ENCODE data around the gene CHD9.

CHD9 gene

GRCh38 chr16:53065461-53066061, 10.8 kb downstream of the CHD9 start:
- H3K14ac ChIP-seq (ENCODE audit: low read length): no peak overlapping the region
- H2AFZ ChIP-seq (ENCODE audit: insufficient read depth, low read length, poor library complexity): no peak overlapping the region
- no peaks in the 10 kb centered on the region for H3K9me3 ChIP-seq (ENCODE audit: insufficient read depth, low read depth, low read length)
- H4K91ac ChIP-seq (ENCODE audit: low read depth, low read length): no peak overlapping the region
- no peak overlapping the region for H2BK120ac ChIP-seq (ENCODE audit: insufficient read depth, low read length, poor library complexity)
- no peaks in the 10 kb centered on the region for H3K79me1 ChIP-seq (ENCODE audit: low read length)
- H3K79me2 ChIP-seq (ENCODE audit: control insufficient read depth, insufficient read depth, low read length, poor library complexity): peaks cover 1% of the 10 kb centered on the region
- H3K4me1 ChIP-seq (ENCODE audit: control insufficient read depth in 1 of 2, insufficient read depth in 2 of 2, low read length in 2 of 2): peaks cover 3% of the 10 kb centered on the region in 2 experiments
- H3K36me3 ChIP-seq (ENCODE audit: control insufficient read depth in 1 of 2, insufficient read depth in 2 of 2, low read length in 2 of 2): peaks cover 0 to 5% of the 10 kb centered on the region in 2 experiments
- H4K8ac ChIP-seq (ENCODE audit: low read depth, low read length): no peak overlapping the region
- H3K4me2 ChIP-seq (ENCODE audit: low read length): no peak overlapping the region
- H3K27me3 ChIP-seq (ENCODE audit: insufficient read depth, low read length): no peaks in the 10 kb centered on the region
- H2BK12ac ChIP-seq (ENCODE audit: low read length): no peak overlapping the region
- no peak overlapping the region for H3K4ac ChIP-seq (ENCODE audit: low read depth, low read length)
- H3K27ac ChIP-seq (ENCODE audit: low read depth, low read length): no peak overlapping the region
- no peak for DNase-seq
- no peak overlapping the region for H3K23ac ChIP-seq (ENCODE audit: low read length)
- H3K18ac ChIP-seq (ENCODE audit: low read length): no peak overlapping the region
- WGBS (ENCODE audit: extremely low coverage, insufficient coverage, insufficient read length): no CpG with 5 or more reads among the region's 6 CpGs
- H2BK5ac ChIP-seq (ENCODE audit: low read depth, low read length, poor library complexity): no peak overlapping the region
- H3K4me3 ChIP-seq (ENCODE audit: low read depth, low read length): no peak overlapping the region
- H3K9ac ChIP-seq (ENCODE audit: low read length): no peak overlapping the region
- no peak overlapping the region for H4K12ac ChIP-seq (ENCODE audit: low read depth, low read length)
- no peak overlapping the region for H2AK5ac ChIP-seq (ENCODE audit: low read length)

GRCh38 chr16:53067675-53068074, 12.9 kb downstream of the CHD9 start:
- no peak overlapping the region for H3K14ac ChIP-seq (ENCODE audit: low read length)

GRCh38 chr16:53068423-53068833, 13.6 kb downstream of the CHD9 start:
- no peak overlapping the region for H2AFZ ChIP-seq (ENCODE audit: insufficient read depth, low read length, poor library complexity)
- no peaks in the 10 kb centered on the region for H3K79me1 ChIP-seq (ENCODE audit: low read length)
- no peak overlapping the region for H2AK5ac ChIP-seq (ENCODE audit: low read length)
- H3K4ac ChIP-seq (ENCODE audit: low read depth, low read length): no peak overlapping the region
- peaks cover 4 to 6% of the 10 kb centered on the region in 2 experiments for H3K4me1 ChIP-seq (ENCODE audit: control insufficient read depth in 1 of 2, insufficient read depth in 2 of 2, low read length in 2 of 2)
- H4K12ac ChIP-seq (ENCODE audit: low read depth, low read length): no peak overlapping the region
- peaks cover 1% of the 10 kb centered on the region for H3K79me2 ChIP-seq (ENCODE audit: control insufficient read depth, insufficient read depth, low read length, poor library complexity)
- H3K36me3 ChIP-seq (ENCODE audit: control insufficient read depth in 1 of 2, insufficient read depth in 2 of 2, low read length in 2 of 2): peaks cover 0 to 5% of the 10 kb centered on the region in 2 experiments
- no peak overlapping the region for H3K27ac ChIP-seq (ENCODE audit: low read depth, low read length)
- DNase-seq: no peak
- H3K9ac ChIP-seq (ENCODE audit: low read length): no peak overlapping the region
- no peaks in the 10 kb centered on the region for H3K27me3 ChIP-seq (ENCODE audit: insufficient read depth, low read length)
- no peak overlapping the region for H4K8ac ChIP-seq (ENCODE audit: low read depth, low read length)
- no peak overlapping the region for H2BK5ac ChIP-seq (ENCODE audit: low read depth, low read length, poor library complexity)
- H3K4me3 ChIP-seq (ENCODE audit: low read depth, low read length): no peak overlapping the region
- no peak overlapping the region for H2BK12ac ChIP-seq (ENCODE audit: low read length)
- no peak overlapping the region for H3K4me2 ChIP-seq (ENCODE audit: low read length)
- H3K9me3 ChIP-seq (ENCODE audit: insufficient read depth, low read depth, low read length): no peaks in the 10 kb centered on the region
- no peak overlapping the region for H3K14ac ChIP-seq (ENCODE audit: low read length)
- no CpG with 5 or more reads among the region's 4 CpGs for WGBS (ENCODE audit: extremely low coverage, insufficient coverage, insufficient read length)
- no peak overlapping the region for H3K23ac ChIP-seq (ENCODE audit: low read length)
- no peak overlapping the region for H3K18ac ChIP-seq (ENCODE audit: low read length)
- H2BK120ac ChIP-seq (ENCODE audit: insufficient read depth, low read length, poor library complexity): no peak overlapping the region
- no peak overlapping the region for H4K91ac ChIP-seq (ENCODE audit: low read depth, low read length)

More at GRCh38 chr16:53067675-53068074, 12.9 kb downstream of the CHD9 start:
- Histone ChIP-seq H3K9me3 (ENCODE audit: insufficient read depth, low read depth, low read length) (no peaks in the 10 kb centered on the region), H4K12ac (ENCODE audit: low read depth, low read length) (no peak overlapping the region), H3K79me2 (ENCODE audit: control insufficient read depth, insufficient read depth, low read length, poor library complexity) (peaks cover 1% of the 10 kb centered on the region), H3K23ac (ENCODE audit: low read length) (no peak overlapping the region), H3K4me1 (ENCODE audit: control insufficient read depth in 1 of 2, insufficient read depth in 2 of 2, low read length in 2 of 2) (peaks cover 4 to 6% of the 10 kb centered on the region in 2 experiments), H2BK5ac (ENCODE audit: low read depth, low read length, poor library complexity) (no peak overlapping the region), H2AK5ac (ENCODE audit: low read length) (no peak overlapping the region), H2AFZ (ENCODE audit: insufficient read depth, low read length, poor library complexity) (no peak overlapping the region), H3K4me3 (ENCODE audit: low read depth, low read length) (no peak overlapping the region), H3K9ac (ENCODE audit: low read length) (no peak overlapping the region), H3K4ac (ENCODE audit: low read depth, low read length) (no peak overlapping the region), H3K18ac (ENCODE audit: low read length) (no peak overlapping the region), H4K8ac (ENCODE audit: low read depth, low read length) (no peak overlapping the region), H3K27me3 (ENCODE audit: insufficient read depth, low read length) (no peaks in the 10 kb centered on the region), H3K36me3 (ENCODE audit: control insufficient read depth in 1 of 2, insufficient read depth in 2 of 2, low read length in 2 of 2) (peaks cover 0 to 5% of the 10 kb centered on the region in 2 experiments), H2BK12ac (ENCODE audit: low read length) (no peak overlapping the region), H3K79me1 (ENCODE audit: low read length) (no peaks in the 10 kb centered on the region), H3K27ac (ENCODE audit: low read depth, low read length) (no peak overlapping the region), H4K91ac (ENCODE audit: low read depth, low read length) (no peak overlapping the region), H2BK120ac (ENCODE audit: insufficient read depth, low read length, poor library complexity) (no peak overlapping the region), H3K4me2 (ENCODE audit: low read length) (no peak overlapping the region)
- WGBS (ENCODE audit: extremely low coverage, insufficient coverage, insufficient read length): no CpG with 5 or more reads among the region's 2 CpGs
- DNase-seq: no peak

GRCh38 chr16:53069772-53070171, 15.0 kb downstream of the CHD9 start:
- H2AK5ac ChIP-seq (ENCODE audit: low read length): no peak overlapping the region
- H3K23ac ChIP-seq (ENCODE audit: low read length): no peak overlapping the region
- no peak overlapping the region for H2BK120ac ChIP-seq (ENCODE audit: insufficient read depth, low read length, poor library complexity)
- H3K4me2 ChIP-seq (ENCODE audit: low read length): no peak overlapping the region
- no peaks in the 10 kb centered on the region for H3K79me1 ChIP-seq (ENCODE audit: low read length)
- no peak overlapping the region for H4K8ac ChIP-seq (ENCODE audit: low read depth, low read length)
- no peaks in the 10 kb centered on the region for H3K27me3 ChIP-seq (ENCODE audit: insufficient read depth, low read length)
- H2BK12ac ChIP-seq (ENCODE audit: low read length): no peak overlapping the region
- H4K91ac ChIP-seq (ENCODE audit: low read depth, low read length): no peak overlapping the region
- H3K79me2 ChIP-seq (ENCODE audit: control insufficient read depth, insufficient read depth, low read length, poor library complexity): peaks cover 1% of the 10 kb centered on the region
- H3K4me3 ChIP-seq (ENCODE audit: low read depth, low read length): no peak overlapping the region
- peaks cover 3% of the 10 kb centered on the region for H3K9me3 ChIP-seq (ENCODE audit: insufficient read depth, low read depth, low read length)
- no peak overlapping the region for H3K27ac ChIP-seq (ENCODE audit: low read depth, low read length)
- H3K4ac ChIP-seq (ENCODE audit: low read depth, low read length): no peak overlapping the region
- no peak overlapping the region for H2AFZ ChIP-seq (ENCODE audit: insufficient read depth, low read length, poor library complexity)
- no CpG with 5 or more reads among the region's 2 CpGs for WGBS (ENCODE audit: extremely low coverage, insufficient coverage, insufficient read length)
- H3K18ac ChIP-seq (ENCODE audit: low read length): no peak overlapping the region
- H3K14ac ChIP-seq (ENCODE audit: low read length): no peak overlapping the region
- peaks cover 4 to 6% of the 10 kb centered on the region in 2 experiments for H3K4me1 ChIP-seq (ENCODE audit: control insufficient read depth in 1 of 2, insufficient read depth in 2 of 2, low read length in 2 of 2)
- no peak overlapping the region for H3K9ac ChIP-seq (ENCODE audit: low read length)
- no peak overlapping the region for H4K12ac ChIP-seq (ENCODE audit: low read depth, low read length)
- no peak overlapping the region for H2BK5ac ChIP-seq (ENCODE audit: low read depth, low read length, poor library complexity)
- H3K36me3 ChIP-seq (ENCODE audit: control insufficient read depth in 1 of 2, insufficient read depth in 2 of 2, low read length in 2 of 2): peaks cover 0 to 5% of the 10 kb centered on the region in 2 experiments
- DNase-seq: no peak

Measured in trophoblast cell (in vitro differentiated cells and primary cell).